HS-5 (cell line): ENCODE measurements around the gene GIPC3.
"Not testable (repeated sequence)": the region's sequence is repeated elsewhere in the genome, so short reads cannot be mapped to it uniquely, and the experiment has no call there.

Source experiments
- DNase-seq: peaks from one replicate; pipeline ENCODE4 v3.0.0-alpha.2; 2012; ENCODE audit warnings: low read depth

The GIPC3 gene

DNA sequence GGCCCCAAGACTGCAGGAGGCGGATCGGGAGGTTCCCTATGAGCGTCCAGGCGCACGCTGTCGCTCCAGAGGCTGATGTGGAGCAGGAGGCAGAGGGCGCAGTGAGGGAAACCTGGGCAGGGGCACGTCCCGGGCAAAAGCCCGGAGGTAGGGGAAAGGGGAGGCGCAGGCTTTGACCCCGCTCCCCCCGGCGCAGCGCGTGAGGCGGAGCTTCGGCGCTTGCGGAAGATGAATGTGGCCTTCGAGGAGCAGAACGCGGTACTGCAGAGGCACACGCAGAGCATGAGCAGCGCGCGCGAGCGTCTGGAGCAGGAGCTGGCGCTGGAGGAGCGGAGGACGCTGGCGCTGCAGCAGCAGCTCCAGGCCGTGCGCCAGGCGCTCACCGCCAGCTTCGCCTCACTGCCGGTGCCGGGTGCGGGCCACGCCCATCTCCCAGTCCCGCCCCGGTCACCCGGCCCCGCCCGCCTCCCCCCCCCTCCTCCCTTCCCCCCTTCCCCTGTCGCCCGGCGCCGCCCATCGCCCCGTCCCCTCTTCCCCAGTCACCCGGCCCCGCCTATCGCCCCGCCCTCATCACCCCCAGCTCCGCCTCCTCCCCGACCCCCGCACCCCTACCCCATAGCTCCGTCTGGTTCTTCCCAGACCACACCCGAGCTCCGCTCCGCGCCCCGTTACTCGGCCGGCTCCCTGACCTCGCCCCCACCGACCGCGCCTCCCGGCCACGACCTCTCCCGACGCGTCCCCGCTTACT, 8.4 kb upstream of the GIPC3 start:
- DNase-seq: no peak

DNA sequence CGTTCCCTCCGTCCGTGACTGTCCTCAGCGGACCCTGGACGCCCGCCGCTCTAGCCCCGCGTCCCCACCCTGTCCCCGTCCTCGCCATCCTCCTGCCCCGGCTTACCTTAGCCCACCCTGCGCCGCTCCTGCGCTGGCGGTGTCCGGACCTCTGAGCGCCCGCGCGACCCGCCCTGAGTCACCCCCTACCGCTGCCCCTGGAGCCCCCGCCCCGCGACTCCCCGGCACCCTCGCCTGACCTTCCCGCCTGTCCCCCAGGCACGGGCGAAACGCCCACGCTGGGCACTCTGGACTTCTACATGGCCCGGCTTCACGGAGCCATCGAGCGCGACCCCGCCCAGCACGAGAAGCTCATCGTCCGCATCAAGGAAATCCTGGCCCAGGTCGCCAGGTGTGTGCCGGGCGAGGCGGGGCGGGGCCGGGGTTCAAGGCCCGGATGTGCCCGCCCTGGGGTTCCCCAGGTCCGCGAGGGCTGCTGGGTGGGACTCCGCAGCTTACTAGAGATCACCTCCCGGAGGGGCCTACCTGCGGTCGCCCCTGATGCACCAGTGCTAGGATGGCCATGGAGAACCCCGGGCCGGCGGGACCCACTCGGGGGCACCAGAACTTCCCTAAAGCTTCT, 7.4 kb upstream of the GIPC3 start:
- DNase-seq: no peak

DNA sequence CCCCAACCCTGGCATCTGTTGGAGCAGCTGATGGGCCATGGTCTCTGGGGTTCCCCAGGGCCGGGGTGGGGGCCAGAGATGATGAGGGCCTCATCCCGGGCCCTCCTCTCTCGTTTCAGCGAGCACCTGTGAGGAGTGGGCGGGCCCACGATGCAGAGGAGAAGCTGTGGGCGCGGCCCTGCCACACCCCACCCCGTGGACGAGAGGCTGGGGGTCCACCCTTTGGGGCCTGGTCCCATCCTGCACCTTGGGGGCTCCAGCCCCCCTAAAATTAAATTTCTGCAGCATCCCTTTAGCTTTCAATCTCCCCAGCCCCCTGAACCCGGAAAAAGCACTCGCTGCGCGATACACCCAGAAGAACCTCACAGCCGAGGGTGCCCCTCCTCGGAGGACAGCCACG, 6.9 kb upstream of the GIPC3 start:
- DNase-seq: no peak

DNA sequence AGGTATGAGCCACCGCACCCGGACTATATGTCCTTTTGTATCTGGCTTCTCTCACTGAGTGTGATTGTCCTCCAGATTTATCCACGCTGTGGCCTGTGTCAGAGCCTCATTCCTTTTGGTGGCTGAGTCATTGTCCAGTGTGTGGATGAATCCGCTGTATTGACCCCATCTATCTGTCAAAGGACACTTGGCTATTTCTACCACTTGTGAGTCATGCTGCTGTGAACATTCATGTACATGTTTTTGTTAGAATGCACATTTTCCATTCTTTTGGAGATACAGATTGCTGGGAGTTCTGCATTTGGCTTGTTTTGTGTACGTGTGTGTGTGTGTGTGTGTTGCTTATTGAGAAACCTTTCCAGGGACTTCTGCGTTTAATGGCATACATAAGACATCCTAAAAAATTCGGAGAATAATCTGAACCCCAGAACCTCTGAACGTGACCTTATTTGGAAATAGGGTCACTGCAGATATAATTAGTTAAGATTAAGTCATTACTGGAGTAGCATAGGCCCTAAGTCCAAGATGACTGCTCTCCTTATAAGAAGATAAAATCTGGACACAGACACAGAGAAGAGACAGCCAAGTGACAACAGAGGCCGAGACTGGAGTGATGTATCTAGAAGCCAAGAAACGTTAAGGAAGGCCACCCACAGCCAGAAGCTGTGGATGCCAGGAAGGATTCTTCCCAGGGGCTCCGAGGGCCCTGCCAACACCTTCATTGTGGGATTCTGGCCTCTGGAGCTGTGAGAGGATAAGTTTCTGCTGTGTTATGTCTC, 4.9 kb upstream of the GIPC3 start:
- DNase-seq: peak; percentile 93

DNA sequence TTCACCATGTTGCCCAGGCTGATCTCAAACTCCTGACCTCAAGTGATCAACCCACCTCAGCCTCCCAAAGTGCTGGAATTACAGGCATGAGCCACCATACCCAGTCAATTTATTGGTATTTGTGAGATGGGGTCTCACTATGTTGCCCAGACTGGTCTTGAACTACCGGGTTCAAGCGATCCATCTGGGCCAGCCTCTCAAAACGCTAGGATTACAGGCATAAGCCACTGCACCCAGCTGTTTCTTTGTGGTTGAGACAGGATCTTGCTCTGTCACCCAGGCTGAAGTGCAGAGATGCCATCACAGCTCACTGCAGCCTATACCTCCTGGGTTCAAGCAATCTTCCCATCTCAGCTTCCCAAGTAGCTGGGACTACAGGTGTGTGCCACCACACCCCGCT, 3.5 kb upstream of the GIPC3 start:
- DNase-seq: not testable (repeated sequence)

DNA sequence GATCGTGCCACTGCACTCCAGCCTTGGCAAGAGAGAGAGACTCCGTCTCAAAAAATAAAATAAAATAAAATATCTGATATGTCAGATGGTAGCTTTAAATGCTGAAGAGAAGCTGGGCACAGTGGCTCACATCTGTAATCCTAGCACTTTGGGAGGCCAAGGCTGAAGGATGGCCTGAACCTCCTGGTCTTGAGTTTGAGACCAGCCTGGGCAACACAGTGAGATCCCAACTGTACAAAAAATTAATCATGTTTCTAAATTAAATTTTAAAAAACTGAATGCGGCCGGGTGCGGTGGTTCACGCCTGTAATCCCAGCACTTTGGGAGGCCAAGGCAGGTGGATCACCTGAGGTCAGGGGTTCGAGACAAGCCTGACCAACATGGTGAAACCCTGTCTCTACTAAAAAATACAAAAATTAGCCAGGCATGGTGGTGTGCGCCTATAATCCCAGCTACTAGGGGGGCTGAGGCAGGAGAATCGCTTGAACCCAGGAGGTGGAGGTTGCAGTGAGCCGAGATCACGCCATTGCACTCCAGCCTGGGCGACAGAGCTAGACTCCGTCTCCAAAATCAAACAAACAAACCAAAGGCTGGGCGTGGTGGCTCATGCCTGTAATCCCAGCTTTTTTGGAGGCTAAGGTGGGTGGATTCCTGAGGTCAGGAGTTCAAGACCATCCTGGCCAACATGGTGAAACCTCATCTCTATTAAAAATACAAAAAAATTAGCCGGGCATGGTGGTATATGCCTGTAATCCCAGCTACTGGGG, 1.1 kb upstream of the GIPC3 start:
- DNase-seq: not testable (repeated sequence)

DNA sequence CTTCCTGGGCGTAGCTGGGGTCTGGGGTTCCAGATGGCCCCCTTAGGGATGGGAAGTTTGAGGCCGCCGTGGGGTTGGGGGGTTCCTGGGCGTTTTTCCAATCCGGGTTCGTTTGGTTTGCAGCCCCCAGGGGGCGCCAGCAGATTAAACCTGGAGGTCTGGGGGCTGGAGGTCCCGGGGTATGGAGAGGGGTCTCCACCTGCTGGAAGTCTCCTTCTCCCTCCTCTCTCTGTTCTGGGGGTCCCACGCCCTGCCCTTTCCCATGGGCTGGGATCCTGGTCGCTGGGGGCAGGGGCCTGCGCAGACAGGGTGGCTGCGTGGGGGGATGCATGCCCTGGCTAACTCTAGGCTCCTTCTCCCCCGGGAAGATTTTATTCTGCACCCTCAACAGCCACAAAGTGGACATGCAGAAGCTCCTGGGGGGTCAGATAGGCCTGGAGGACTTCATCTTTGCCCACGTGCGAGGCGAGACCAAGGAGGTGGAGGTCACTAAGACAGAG, 899 bp downstream of the GIPC3 start:
- no peak for DNase-seq

DNA sequence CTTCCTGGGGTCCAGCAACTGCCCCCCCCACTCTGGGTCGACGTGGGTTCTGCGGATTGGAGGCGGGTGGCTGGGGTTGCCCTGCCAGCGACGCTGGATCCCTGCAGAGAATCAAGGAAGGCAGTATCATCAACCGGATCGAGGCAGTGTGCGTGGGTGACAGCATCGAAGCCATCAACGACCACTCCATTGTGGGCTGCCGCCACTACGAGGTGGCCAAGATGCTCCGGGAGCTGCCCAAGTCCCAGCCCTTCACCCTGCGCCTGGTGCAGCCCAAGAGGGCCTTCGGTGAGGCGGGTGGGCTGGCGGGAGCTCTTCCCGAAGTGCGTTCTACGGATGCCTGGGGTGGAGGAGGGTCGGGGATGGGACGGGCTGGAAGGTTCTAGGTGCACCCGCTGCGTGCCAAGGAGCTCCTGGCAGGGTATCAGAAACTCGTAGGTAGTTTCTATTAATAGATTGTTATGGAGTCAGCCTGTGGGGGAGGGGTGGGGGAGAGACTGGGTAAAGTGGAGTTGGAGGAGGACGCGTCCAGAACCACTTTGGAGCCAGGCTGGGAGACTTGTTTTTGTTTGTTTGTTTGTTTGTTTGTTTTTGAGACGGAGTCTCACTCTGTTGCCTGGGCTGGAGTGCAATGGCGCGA, 1.5 kb downstream of the GIPC3 start:
- no peak for DNase-seq

DNA sequence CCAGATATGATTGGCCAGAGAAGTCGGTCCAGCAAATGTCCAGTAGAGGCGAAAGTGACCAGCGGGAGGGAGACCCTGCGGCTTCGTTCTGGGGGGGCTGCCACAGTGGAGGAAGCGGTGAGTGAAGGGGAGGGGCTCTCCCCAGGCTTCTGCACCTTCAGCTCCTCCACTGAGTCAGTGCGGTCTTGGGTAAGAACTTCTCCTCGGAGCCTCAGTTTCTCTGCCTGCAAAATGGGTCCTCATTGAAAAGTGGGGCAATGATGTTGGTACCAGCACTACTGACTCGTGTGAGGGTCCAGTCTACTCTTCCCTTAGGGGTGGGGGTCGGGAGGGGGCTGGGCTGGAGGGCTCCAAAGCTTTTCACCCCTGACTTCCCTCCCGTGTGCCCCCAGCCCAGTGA, 4.2 kb downstream of the GIPC3 start:
- DNase-seq: no peak

DNA sequence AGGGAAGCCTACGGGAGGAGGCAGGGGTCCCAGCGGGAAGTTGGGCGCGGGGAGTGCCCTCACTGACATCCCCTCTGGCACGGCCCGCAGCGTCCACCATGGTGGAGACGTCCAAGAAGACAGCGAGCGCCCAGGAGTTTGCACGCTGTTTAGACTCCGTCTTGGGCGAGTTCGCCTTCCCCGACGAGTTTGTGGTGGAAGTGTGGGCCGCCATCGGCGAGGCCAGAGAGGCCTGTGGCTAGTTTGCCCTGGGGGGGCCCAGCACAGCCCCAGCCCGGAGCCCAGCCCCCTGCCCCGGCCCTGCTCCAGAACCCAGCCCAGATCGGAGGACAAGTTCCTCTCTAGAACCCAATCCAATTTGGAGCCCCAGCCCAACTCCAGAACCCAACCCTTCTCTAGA, 4.7 kb downstream of the GIPC3 start:
- no peak for DNase-seq

DNA sequence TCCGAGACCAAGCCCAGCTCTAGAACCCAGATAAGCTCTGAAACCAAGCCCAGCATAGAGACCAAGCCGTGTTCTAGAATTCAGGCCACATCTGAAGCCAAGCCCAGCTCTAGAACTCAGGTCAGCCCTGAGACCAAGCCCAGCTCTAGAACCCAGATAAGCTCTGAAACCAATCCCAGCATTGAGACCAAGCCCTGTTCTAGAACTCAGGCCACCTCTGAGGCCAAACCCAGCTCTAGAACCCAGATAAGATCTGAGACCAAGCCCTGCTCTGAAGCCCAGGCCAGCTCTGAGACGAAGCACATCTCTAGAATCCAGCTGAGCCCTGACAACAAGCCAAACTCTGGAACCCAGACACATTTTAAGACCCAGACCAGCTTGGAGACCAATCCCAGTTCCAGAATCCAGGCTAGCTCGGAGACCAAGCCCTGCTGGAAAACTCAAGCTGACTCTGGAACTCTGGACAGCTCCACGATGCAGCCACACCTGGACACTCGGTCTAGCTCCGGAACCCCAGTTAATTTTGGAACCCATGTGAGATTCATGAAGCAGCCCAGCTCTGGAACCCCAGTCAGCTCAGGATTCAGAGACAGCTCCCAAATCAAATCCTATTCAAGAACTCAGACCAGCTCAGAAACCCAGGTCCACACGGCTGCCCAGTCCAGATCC, 5.8 kb downstream of the GIPC3 start:
- DNase-seq: no peak

DNA sequence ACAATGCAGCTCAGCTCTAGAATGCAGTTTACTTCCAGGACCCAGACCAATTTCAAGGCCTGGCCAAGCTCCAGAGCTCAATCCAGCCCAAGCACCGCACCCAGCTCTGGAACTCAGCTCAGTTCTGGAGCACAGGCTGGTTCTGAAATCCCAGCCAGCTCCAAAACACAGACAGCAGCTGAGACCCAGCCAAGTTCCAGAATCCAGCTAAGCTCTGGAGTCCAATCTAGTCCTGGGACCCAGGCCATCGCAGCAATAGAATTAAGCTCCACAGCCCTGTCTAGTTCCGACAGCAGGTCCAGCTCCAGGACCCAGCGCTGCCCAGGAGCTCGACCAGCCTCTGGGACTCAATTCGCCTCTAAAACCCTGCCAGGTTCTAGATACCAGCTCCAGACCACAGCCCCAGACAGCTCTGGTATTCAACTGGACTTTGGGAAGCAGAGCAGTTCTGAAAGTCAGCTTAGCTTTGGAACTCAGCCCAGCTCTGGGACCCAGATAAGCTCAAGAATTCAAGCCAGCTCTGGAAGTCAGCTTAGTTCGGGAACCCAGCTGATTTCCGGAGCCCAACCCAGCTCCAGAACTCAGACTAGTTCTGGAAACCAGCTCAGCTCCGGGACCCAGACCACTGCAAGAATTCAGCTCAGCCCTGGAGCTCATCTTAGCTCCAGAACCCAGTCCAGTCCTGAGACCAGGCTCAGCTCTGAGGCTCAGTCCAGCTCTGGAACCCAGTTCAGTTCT, 6.8 kb downstream of the GIPC3 start:
- no peak for DNase-seq

DNA sequence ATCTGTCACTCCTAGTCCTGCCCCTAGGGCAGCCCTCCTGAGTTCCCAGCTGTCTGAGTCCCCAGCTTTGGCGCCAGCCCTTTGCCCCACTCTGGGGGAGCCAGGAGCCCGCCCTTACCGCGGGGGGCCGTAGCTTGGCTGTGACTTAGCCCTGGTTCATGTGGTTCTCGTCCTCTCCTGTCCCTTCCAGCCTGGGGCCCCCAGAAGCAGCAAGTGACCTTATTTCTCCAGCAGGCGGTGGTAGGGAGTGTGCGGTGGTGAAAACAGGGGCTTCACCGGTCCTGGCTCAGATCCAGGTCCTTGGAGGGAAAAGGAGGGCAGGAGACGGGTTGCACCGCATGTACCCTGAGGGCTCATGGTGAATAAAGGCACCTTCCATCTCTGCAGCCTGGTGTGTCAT, 7.9 kb downstream of the GIPC3 start:
- DNase-seq: no peak

DNA sequence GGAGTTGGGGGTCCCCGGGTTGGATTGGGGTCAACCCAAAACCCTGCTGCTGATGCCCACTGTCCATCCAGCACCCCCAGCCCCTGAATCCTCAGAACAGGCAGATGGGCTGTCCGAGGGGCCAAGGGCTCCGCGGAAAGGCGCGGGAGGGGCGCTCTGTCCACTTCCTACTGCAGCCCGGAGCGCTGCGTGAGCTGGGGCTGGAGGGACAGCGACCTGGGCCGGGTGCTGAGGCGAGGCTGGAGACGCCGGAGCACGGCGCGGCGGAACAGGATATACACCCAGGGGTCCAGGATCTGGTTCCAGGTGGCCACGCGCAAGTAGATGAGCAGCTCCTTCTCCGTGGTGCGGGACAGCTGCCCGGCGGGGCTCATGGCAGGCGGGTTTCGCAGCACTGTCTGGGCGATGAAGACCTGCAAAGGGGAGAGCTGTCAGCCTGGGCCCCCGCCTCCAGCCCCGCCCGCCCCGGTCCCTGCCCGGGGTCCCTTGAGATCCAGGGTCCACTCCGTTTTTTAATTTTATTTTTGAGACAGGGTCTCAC, 10.3 kb downstream of the GIPC3 start:
- no peak for DNase-seq

DNA sequence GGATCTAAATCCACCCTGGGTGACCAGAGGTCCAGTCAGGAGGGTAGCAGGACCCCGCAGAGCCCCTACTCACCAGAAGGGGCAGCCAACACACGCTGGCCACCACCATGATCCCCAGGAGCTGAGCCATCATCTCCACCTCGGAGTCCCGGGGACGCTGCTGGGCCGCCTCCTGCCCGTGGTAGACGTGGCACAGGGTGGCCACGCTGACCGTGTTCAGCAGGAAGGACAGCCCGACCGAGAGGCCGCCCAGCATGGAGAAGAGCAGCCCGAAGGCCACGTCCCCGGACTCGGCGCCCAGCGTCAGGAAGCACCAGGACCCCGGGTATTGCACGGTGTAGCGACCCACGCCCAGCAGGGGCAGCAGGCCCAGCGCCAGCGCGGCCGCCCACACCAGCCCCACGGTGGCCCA, 14.5 kb downstream of the GIPC3 start:
- DNase-seq: no peak

DNA sequence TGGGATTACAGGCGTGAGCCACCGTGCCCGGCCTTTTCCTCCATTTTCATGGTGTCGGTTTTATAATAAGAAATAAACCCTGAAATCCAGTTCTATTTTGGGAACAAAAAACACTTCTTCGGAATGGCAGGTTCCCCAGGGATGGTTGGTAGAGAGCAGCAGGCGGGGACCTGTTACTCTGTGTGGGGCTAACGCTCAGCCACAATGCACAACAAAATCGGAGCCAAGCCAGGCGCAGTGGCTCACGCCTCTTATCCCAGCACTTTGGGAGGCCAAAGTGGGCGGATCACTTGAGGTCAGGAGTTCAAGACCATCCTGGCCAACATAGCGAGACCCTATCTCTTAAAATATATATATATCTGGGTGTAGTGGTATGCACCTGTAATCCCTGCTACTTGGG, 15.7 kb downstream of the GIPC3 start:
- DNase-seq: no peak

DNA sequence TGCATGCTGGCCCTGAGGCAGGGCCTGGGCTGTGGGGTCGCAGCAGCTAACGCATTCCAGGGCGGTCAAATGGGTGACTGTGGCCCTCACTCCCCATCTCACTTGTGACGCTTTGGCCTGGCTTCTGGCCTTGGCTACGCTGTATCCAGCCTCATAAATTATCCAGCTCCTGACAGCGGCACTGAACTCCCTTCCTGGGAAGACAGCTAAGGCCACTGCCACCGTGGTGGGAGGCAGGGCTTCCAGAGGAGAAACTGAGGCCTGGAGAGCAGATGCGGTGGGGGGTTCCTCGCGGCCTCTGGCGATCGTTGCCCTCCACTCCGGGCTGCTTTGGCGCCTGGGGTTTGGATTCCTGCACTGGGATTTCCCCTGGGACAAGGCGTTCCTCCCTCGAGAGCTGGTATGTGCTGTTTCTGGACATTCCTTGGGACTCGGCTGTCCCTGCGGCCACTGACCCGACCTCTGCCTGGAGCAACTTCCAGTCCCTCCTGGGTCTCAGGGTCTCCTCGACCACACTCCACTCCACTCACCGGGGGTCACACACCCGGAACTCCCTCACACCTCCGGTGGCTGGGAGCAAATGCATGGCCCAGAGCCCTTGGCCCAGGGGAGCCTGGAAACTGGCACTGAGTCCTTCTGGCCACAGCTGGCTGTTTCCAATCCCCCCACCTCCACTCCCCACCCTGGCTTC, 18.0 kb downstream of the GIPC3 start:
- no peak for DNase-seq

DNA sequence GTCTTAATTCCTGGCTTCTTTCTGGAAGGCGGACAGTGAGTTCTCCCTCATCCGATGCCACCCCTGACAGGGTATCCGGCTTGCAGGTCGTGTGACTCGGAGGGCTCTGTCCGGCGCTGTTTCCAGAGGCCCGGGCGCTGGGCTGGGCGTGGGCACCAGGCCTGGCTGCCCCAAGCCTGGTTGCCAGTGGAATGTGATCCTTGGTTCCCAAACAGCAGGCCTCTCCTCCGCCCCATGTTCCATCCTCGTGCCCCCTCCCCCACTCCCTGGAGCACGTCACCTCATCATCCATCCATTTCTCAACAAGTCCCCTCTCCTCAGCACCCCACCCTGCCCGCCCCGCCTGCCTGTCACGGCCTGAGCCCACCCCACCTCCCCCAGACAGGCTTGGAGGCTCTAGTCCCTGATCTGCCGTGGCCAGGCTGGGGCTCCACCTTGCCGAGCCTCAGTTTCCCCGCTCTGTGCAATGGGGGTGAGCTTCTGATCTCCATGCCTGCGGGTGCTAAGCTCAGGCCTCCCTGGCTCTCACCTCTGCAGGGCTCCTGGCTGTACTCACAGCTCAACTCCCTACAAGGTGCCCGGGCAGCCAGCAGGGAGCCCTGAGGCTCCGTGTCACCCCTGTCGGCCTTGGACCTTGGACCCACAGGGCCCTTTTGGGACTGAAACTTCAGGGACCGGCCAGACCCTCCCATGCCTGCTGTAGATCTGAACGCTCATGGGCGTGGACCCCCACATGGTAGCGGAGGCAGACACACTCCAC, 19.1 kb downstream of the GIPC3 start:
- no peak for DNase-seq

DNA sequence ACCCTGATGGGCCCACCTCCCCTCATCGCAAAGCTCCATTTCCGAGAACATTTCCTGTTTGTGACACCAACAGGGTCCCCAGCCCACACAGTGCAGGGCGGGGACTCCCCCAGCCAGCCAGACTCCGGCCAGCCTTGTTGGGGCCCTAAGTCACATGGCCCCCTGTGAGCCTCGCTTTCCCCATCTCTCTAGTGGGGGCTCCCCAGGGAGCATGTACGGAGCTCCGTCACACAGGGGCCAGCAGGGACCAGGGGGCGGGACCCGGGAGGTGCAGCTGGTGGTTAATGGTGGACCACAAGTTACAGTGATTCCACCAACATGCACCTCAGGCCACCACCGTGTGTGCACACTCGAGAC, 19.7 kb downstream of the GIPC3 start:
- DNase-seq: no peak
